C4-2B (cell line): ENCODE measurements around the gene FRMD1.

ENCODE experiments used
- CTCF ChIP-seq: fragments of 450-650 bp; conservative IDR thresholded peaks from 2 replicates; pipeline ENCODE4 v1.5.1; 2017; ENCODE audit warnings: mild to moderate bottlenecking
- ZFX ChIP-seq: fragments of 450-650 bp; IDR thresholded peaks from 2 replicates; pipeline ENCODE4 v1.6.1; 2017

- TF ChIP-seq CTCF (no peak), ZFX (no peak)
Measured at GRCh38 chr6:168014428-168014827, 64.6 kb downstream of the FRMD1 start.
